ENCODE measurements around the gene PRAC2. TPM values are rescaled to one million over a fixed set of nuclear protein-coding genes. Genes with fewer than 3 reads are reported as not detected.

The PRAC2 gene
- total RNA-seq, 2 donors from 2014 or later, result not detected

DNA sequence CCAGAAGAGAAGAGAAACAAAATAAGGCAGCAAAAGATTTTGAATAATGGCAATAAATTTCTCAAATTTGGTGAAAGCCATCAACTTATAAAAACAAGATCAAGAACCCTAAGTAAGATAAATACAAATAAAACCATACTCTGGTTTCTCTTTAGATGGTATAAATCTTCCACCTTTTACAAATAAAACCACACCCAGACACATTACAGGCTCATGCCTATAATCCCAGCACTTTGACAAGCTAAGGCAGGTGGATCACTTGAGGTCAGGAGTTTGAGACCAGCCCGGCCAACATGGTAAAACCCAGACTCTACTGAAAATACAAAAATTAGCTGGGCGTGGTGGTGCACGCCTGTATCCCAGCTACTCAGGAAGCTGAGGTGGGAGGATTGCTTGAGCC, 50.3 kb downstream of the PRAC2 start:
- Histone ChIP-seq H3K4me1 (ENCODE audit: control insufficient read depth, insufficient read depth, low read length) (no peaks in the 10 kb centered on the region), H3K36me3 (ENCODE audit: control insufficient read depth, insufficient read depth, low read length) (no peaks in the 10 kb centered on the region), H3K9ac (ENCODE audit: extremely low read depth, low read length, poor library complexity, severe bottlenecking) (no peak overlapping the region), H3K4me3 (ENCODE audit: low read length) (no peak overlapping the region), H3K27ac (ENCODE audit: low read depth, low read length) (no peak overlapping the region), H3K9me3 (ENCODE audit: control insufficient read depth, low read length) (no peaks in the 10 kb centered on the region), H3K27me3 (ENCODE audit: control insufficient read depth, insufficient read depth, low read length, poor library complexity, severe bottlenecking) (peaks cover 41% of the 10 kb centered on the region)
- Mint-ChIP-seq H3K9me3 (peaks cover 2% of the 10 kb centered on the region), H3K4me3 (no peak overlapping the region), H3K4me1 (peaks cover 4% of the 10 kb centered on the region), H3K27me3 (ENCODE audit: insufficient read depth) (peaks cover 71% of the 10 kb centered on the region), H3K27ac (no peak overlapping the region), H3K36me3 (ENCODE audit: low read depth) (no peaks in the 10 kb centered on the region)
- no peak for DNase-seq
- 99% methylated on average over 3 of the region's 3 CpGs; no CpG with 5 or more reads in 1 of the 2 experiments for WGBS, 2 experiments (ENCODE audit: insufficient coverage in 1 of 2, insufficient read length in 1 of 2)
- TF ChIP-seq, protein P1, sequence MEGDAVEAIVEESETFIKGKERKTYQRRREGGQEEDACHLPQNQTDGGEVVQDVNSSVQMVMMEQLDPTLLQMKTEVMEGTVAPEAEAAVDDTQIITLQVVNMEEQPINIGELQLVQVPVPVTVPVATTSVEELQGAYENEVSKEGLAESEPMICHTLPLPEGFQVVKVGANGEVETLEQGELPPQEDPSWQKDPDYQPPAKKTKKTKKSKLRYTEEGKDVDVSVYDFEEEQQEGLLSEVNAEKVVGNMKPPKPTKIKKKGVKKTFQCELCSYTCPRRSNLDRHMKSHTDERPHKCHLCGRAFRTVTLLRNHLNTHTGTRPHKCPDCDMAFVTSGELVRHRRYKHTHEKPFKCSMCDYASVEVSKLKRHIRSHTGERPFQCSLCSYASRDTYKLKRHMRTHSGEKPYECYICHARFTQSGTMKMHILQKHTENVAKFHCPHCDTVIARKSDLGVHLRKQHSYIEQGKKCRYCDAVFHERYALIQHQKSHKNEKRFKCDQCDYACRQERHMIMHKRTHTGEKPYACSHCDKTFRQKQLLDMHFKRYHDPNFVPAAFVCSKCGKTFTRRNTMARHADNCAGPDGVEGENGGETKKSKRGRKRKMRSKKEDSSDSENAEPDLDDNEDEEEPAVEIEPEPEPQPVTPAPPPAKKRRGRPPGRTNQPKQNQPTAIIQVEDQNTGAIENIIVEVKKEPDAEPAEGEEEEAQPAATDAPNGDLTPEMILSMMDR (conservative IDR thresholded peaks at IDR 0.05), result no peak

Small RNAs within 50 kb of the gene (microRNA-seq; reads per million reads assigned to microRNA genes)
- not detected for gene MIR3185 (ENCODE audit: borderline microRNAs expressed)

Other genes starting within 250 kb of the PRAC2 start
- gene HOXB1, start 192.2 kb upstream of the PRAC2 start, total RNA-seq, result not detected
- under 1 TPM in 1 of 2 donors, not detected in 1; 0.22 TPM for gene HOXB2, start 178.1 kb upstream of the PRAC2 start, total RNA-seq
- gene HOXB4, start 144.8 kb upstream of the PRAC2 start, total RNA-seq, result not detected
- gene HOXB3, start 132.9 kb upstream of the PRAC2 start, total RNA-seq, result not detected
- gene HOXB5, start 129.4 kb upstream of the PRAC2 start, total RNA-seq, result not detected
- not detected for gene HOXB6, start 118.2 kb upstream of the PRAC2 start, total RNA-seq
- gene HOXB7, start 112.2 kb upstream of the PRAC2 start, total RNA-seq, result not detected
- not detected for gene HOXB8, start 107.9 kb upstream of the PRAC2 start, total RNA-seq
- gene HOXB9, start 96.8 kb upstream of the PRAC2 start, total RNA-seq, result not detected
- not detected for gene PRAC1, start 667 bp upstream of the PRAC2 start, total RNA-seq
- gene HOXB13, start 5.6 kb downstream of the PRAC2 start, total RNA-seq, result not detected
- gene TTLL6, start 94.0 kb downstream of the PRAC2 start, total RNA-seq, result 1 to 10 TPM in 1 of 2 donors, under 1 TPM in 1; 0.49 to 2.1 TPM
- gene CALCOCO2, start 107.8 kb downstream of the PRAC2 start, total RNA-seq, result 10 to 100 TPM; 38.4 to 45.2 TPM
- 10 to 100 TPM; 52.9 to 59.8 TPM for gene ATP5MC1, start 169.6 kb downstream of the PRAC2 start, total RNA-seq
- gene UBE2Z, start 185.2 kb downstream of the PRAC2 start, total RNA-seq, result 10 to 100 TPM; 90.2 to 99.0 TPM
- gene SNF8, start 221.7 kb downstream of the PRAC2 start, total RNA-seq, result 100 to 1,000 TPM; 152 to 175 TPM
- gene GIP, start 245.4 kb downstream of the PRAC2 start, total RNA-seq, result 1 to 10 TPM in 1 of 2 donors, not detected in 1; 1.1 TPM